ENCODE data around the gene EFR3B. TPM values are rescaled to one million over a fixed set of nuclear protein-coding genes. Genes with fewer than 3 reads are reported as not detected.

The EFR3B gene
- total and polyA plus RNA-seq, 10 of the 15 experiments (the other 5 are each of a cell fraction or from before 2014, with no cell fraction given) = 0.12 to 3.9 (median 1.8) TPM

DNA sequence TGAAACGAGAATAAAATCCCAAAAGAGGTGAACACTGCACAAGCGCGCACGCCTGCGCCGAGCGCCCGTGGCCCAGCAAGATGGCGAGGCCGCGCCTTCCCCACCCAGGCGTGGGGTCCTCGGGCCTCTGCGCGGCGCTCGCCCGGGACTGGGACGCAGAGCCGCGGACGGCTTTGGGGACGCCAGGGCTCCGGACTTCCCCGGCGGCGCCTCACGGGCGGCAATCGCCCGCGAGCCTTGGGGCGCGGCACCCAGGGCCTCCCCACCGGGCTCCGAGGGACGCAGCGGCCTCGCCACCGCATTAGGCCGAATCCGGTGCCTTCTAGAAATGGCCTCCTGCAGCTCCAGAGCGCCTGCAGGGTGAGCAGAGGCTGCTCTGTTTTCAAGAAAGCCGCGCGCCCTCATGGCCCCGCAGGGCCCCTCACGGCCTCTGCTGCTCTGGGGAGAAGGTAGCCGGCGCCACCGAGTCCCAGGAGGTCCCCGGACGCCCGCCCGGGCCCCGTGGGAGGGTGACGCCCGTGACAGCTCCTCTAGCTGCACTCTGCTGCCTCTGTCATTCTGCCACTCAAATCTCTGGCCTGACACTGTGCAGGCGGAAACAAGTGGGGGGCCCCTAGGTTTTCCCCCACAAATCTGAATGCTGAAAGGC, 162.4 kb downstream of the EFR3B start (continued):
- TF ChIP-seq, protein P1, sequence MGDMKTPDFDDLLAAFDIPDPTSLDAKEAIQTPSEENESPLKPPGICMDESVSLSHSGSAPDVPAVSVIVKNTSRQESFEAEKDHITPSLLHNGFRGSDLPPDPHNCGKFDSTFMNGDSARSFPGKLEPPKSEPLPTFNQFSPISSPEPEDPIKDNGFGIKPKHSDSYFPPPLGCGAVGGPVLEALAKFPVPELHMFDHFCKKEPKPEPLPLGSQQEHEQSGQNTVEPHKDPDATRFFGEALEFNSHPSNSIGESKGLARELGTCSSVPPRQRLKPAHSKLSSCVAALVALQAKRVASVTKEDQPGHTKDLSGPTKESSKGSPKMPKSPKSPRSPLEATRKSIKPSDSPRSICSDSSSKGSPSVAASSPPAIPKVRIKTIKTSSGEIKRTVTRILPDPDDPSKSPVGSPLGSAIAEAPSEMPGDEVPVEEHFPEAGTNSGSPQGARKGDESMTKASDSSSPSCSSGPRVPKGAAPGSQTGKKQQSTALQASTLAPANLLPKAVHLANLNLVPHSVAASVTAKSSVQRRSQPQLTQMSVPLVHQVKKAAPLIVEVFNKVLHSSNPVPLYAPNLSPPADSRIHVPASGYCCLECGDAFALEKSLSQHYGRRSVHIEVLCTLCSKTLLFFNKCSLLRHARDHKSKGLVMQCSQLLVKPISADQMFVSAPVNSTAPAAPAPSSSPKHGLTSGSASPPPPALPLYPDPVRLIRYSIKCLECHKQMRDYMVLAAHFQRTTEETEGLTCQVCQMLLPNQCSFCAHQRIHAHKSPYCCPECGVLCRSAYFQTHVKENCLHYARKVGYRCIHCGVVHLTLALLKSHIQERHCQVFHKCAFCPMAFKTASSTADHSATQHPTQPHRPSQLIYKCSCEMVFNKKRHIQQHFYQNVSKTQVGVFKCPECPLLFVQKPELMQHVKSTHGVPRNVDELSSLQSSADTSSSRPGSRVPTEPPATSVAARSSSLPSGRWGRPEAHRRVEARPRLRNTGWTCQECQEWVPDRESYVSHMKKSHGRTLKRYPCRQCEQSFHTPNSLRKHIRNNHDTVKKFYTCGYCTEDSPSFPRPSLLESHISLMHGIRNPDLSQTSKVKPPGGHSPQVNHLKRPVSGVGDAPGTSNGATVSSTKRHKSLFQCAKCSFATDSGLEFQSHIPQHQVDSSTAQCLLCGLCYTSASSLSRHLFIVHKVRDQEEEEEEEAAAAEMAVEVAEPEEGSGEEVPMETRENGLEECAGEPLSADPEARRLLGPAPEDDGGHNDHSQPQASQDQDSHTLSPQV (IDR thresholded peaks at IDR 0.05) = no peak
- TF ChIP-seq ZBED1 (IDR thresholded peaks at IDR 0.05; ENCODE audit: borderline replicate concordance) = no peak

DNA sequence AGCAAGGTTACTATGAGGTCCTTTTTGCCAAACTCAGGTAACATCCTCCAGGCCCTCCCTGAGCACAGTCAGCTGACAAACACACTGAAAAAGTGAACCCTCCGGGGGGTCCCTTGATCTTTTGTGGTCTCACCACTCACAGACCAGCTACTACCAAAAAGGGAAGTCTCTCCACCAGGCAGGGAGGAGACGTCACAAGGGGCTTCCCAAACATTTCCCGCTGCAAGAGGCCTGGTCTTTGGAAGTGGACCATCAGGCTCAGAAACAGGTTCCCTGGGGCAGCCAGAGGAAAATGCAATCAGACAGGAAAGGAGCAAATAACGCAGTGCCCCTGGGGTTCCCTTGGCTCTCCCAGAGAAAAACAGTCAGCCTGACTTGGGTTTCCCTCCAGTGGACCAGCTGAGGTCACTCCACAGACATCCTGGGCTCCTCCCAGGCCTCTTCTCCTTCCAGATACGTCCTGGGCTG, 165.2 kb downstream of the EFR3B start:
- Histone ChIP-seq H4K20me1 (ENCODE audit: control insufficient read depth, insufficient read depth) (no peaks in the 10 kb centered on the region), H3K79me2 (ENCODE audit: control insufficient read depth, insufficient read depth, low read length) (no peaks in the 10 kb centered on the region), H3K27ac (ENCODE audit: control insufficient read depth, insufficient read depth) (peak overlapping the region; percentile 37; the same call in 1 of the 2 replicates), H3K4me2 (ENCODE audit: control insufficient read depth, insufficient read depth) (peak overlapping the region; percentile 41; the same call in 1 of the 2 replicates), H2AFZ (ENCODE audit: control insufficient read depth, low read depth, low read length) (peak overlapping the region; percentile 50; the same call in 1 of the 2 replicates), H3K4me3 (no peak overlapping the region), H3K36me3 (ENCODE audit: control insufficient read depth in 2 of 2, insufficient read depth in 2 of 2, low read length in 1 of 2) (no peaks in the 10 kb centered on the region), H3K9ac (ENCODE audit: control insufficient read depth, insufficient read depth, low read length) (no peak overlapping the region; the same call in 1 of the 2 replicates), H3K4me1 (ENCODE audit: control insufficient read depth, insufficient read depth, low read length) (peaks cover 39% of the 10 kb centered on the region), H3K9me3 (replicated peaks; ENCODE audit: control insufficient read depth, insufficient read depth, low read length) (no peaks in the 10 kb centered on the region), H3K27me3 (replicated peaks in 1 of 2; ENCODE audit: control insufficient read depth in 2 of 2, insufficient read depth in 2 of 2, low read length in 1 of 2) (no peaks in the 10 kb centered on the region)
- in situ Hi-C loops (cut with MboI) = no loop called here
- peak; percentile 12 for ATAC-seq
- no TSS peak for BruUV-seq (replicated peaks)
- ChIA-PET RAD21 (ENCODE audit: unreplicated experiment) (interaction anchor here (0.5 to 1.5 kb wide), 4 partner anchors 67 to 1115 kb away, joined by 3 to 4 read pairs (median 4); no protein-coding TSS in a partner anchor), SMC1A (ENCODE audit: uncharacterized antibody, unreplicated experiment) (interaction anchor here (1.0 to 6.9 kb wide), 4 partner anchors 20 to 170 kb away, joined by 3 to 41 read pairs (median 4); no protein-coding TSS in a partner anchor), POLR2A (interaction anchor here (1.0 kb wide), 1 partner anchor 41 kb away, joined by 4 read pairs; no protein-coding TSS in a partner anchor), CTCF (interaction anchor here (0.7 to 7.1 kb wide), 4 partner anchors 10 to 360 kb away, joined by 5 to 36 read pairs (median 18); no protein-coding TSS in a partner anchor)
- intact Hi-C loops (cut with micrococcal nuclease; ENCODE audit: unreplicated experiment) = no loop called here
- WGBS (ENCODE audit: insufficient coverage, insufficient replicate concordance, low lambda C conversion rate, missing lambda C conversion rate) = 38% methylated on average over 5 of the region's 5 CpGs
- DNase-seq (ENCODE audit: low read depth, low spot score) = no peak
- no peak for FAIRE-seq
- 0 out of 3 replicates have a peak, but pooled peaks have one; percentile 7 for TF ChIP-seq POU2F2 (IDR thresholded peaks at IDR 0.05; ENCODE audit: borderline replicate concordance, low read depth, low read length)
- 0 out of 2 replicates have a peak, but pooled peaks have one; percentile 24 for TF ChIP-seq TBL1XR1 (IDR thresholded peaks at IDR 0.05; ENCODE audit: low read depth, low read length)
- TF ChIP-seq SMAD1 (IDR thresholded peaks at IDR 0.05; ENCODE audit: low read depth, partially characterized antibody) = no peak
- no peak for TF ChIP-seq RAD21 (IDR thresholded peaks at IDR 0.05; ENCODE audit: insufficient read depth, low read depth, low read length)
- peak; percentile 38; the same call in 1 of the 2 replicates for TF ChIP-seq GATAD2B (conservative IDR thresholded peaks at IDR 0.05; ENCODE audit: low read depth)
- no peak for TF ChIP-seq BCLAF1 (IDR thresholded peaks at IDR 0.05)
- no peak for TF ChIP-seq FOS (IDR thresholded peaks at IDR 0.05; ENCODE audit: borderline replicate concordance, extremely low read depth, insufficient read length)
- TF ChIP-seq IRF4 (IDR thresholded peaks at IDR 0.05; ENCODE audit: low read depth, low read length) = 0 out of 2 replicates have a peak, but pooled peaks have one; percentile 5
- TF ChIP-seq FOXM1 (IDR thresholded peaks at IDR 0.05; ENCODE audit: low read depth, low read length) = peak; percentile 36; the same call in 1 of the 2 replicates
- TF ChIP-seq, protein P2, sequence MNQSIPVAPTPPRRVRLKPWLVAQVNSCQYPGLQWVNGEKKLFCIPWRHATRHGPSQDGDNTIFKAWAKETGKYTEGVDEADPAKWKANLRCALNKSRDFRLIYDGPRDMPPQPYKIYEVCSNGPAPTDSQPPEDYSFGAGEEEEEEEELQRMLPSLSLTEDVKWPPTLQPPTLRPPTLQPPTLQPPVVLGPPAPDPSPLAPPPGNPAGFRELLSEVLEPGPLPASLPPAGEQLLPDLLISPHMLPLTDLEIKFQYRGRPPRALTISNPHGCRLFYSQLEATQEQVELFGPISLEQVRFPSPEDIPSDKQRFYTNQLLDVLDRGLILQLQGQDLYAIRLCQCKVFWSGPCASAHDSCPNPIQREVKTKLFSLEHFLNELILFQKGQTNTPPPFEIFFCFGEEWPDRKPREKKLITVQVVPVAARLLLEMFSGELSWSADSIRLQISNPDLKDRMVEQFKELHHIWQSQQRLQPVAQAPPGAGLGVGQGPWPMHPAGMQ (IDR thresholded peaks at IDR 0.05; ENCODE audit: borderline replicate concordance) = no peak
